HepG2 (cell line): Measurements from ENCODE around the gene PHF23. TPM values are rescaled to one million over a fixed set of nuclear protein-coding genes. Genes with fewer than 3 reads are reported as not detected.

Experiments
- FOXM1 ChIP-seq: sonication (generic); formaldehyde crosslinking; IDR thresholded peaks from 2 replicates; pipeline ENCODE4 v1.5.0; 2020; ENCODE audit warnings: missing genetic modification reagents
- HES4 ChIP-seq: sonication (generic); formaldehyde crosslinking; IDR thresholded peaks from 2 replicates; pipeline ENCODE4 v1.9.0; 2021; ENCODE audit warnings: mild to moderate bottlenecking, missing genetic modification reagents, borderline replicate concordance
- MTA1 ChIP-seq: sonication (generic); formaldehyde crosslinking; IDR thresholded peaks from 2 replicates; pipeline ENCODE4 v1.4.0; 2020; ENCODE audit warnings: missing genetic modification reagents, mild to moderate bottlenecking, borderline replicate concordance
- NFIB ChIP-seq: sonication (generic); formaldehyde crosslinking; IDR thresholded peaks from 2 replicates; pipeline ENCODE4 v1.9.0; 2021; ENCODE audit warnings: missing genetic modification reagents, mild to moderate bottlenecking, borderline replicate concordance
- POLR2A ChIP-seq, 2 experiments: IDR thresholded peaks; 2 replicates each; pipeline ENCODE4 v1.6.1; 2011; ENCODE audit warnings: low read depth in 2 of 2, low read length in 2 of 2, mild to moderate bottlenecking in 1 of 2, moderate library complexity in 1 of 2; ENCODE audit not compliant: insufficient read depth in 1 of 2
- POLR2AphosphoS5 ChIP-seq: IDR thresholded peaks from 2 replicates; pipeline ENCODE4 v1.6.1; 2012; ENCODE audit warnings: low read depth, low read length
- RFXANK ChIP-seq: IDR thresholded peaks from 2 replicates; pipeline ENCODE4 v1.6.1; 2016
- SUZ12 ChIP-seq: fragments of 150-350 bp; IDR thresholded peaks from 2 replicates; pipeline ENCODE4 v1.6.1; 2014; ENCODE audit warnings: low read depth, low read length
- ZNF235 ChIP-seq: sonication (generic); formaldehyde crosslinking; IDR thresholded peaks from 2 replicates; pipeline ENCODE4 v1.8.1; 2023; ENCODE audit warnings: mild to moderate bottlenecking, missing genetic modification reagents, borderline replicate concordance
- ZNF274 ChIP-seq: sonication (generic); formaldehyde crosslinking; IDR thresholded peaks from 2 replicates; pipeline ENCODE4 v1.5.1; 2020; ENCODE audit warnings: mild to moderate bottlenecking, missing genetic modification reagents
- ZNF615 ChIP-seq: sonication (generic); formaldehyde crosslinking; IDR thresholded peaks from 2 replicates; pipeline ENCODE4 v1.5.0; 2020; ENCODE audit warnings: mild to moderate bottlenecking, missing genetic modification reagents, borderline replicate concordance
- polyA plus RNA-seq, 8 experiments: library from polyadenylated mRNA; depleted of rRNA in 3 of 8; stranded (reverse) in 7 of 8; unstranded in 1 of 8; fragments of >200 nt; fragmentation: Illumina TruSeq in 4 of 8; extraction: Trizol in 4 of 8; gene quantifications; 2 replicates each; pipeline versions ENCODE4 v1.2.1 to v1.2.3, GENCODE V29; 2011 to 2016; ENCODE audit warnings: low read depth in 4 of 8, missing spikeins in 1 of 8, mixed read lengths in 1 of 8; ENCODE audit not compliant: insufficient read depth in 1 of 8
- total RNA-seq, 5 experiments: library from RNA; depleted of rRNA; stranded (reverse); fragments of >200 nt; fragmentation: Illumina TruSeq; extraction: Trizol; gene quantifications; 2 replicates each; pipeline ENCODE4 v1.2.3, GENCODE V29; 2016; ENCODE audit warnings: low read depth in 1 of 5
- TF ChIP-seq, protein P1 (sequence below): sonication (generic); formaldehyde crosslinking; IDR thresholded peaks from 2 replicates; pipeline ENCODE4 v1.8.0; 2022; ENCODE audit warnings: missing genetic modification reagents, mild to moderate bottlenecking, moderate library complexity, borderline replicate concordance
- TF ChIP-seq, protein P2 (sequence below): sonication (generic); formaldehyde crosslinking; IDR thresholded peaks from 2 replicates; pipeline ENCODE4 v1.5.1; 2020; ENCODE audit warnings: missing genetic modification reagents, mild to moderate bottlenecking, borderline replicate concordance
- TF ChIP-seq, protein P3 (sequence below): IDR thresholded peaks from 2 replicates; pipeline ENCODE4 v1.6.1; 2016; ENCODE audit warnings: control low read depth
- TF ChIP-seq, protein P4 (sequence below): sonication (generic); formaldehyde crosslinking; IDR thresholded peaks from 2 replicates; pipeline ENCODE4 v1.4.0; 2020; ENCODE audit warnings: missing genetic modification reagents, borderline replicate concordance
- TF ChIP-seq, protein P5 (sequence below): sonication (generic); formaldehyde crosslinking; IDR thresholded peaks from 2 replicates; pipeline ENCODE4 v1.9.0; 2021; ENCODE audit warnings: missing genetic modification reagents, borderline replicate concordance

The PHF23 gene
- total and polyA plus RNA-seq, 2 of the 13 experiments (the other 11 are each of a cell fraction or from before 2014, with no cell fraction given), result 27.6 to 33.2 TPM

DNA sequence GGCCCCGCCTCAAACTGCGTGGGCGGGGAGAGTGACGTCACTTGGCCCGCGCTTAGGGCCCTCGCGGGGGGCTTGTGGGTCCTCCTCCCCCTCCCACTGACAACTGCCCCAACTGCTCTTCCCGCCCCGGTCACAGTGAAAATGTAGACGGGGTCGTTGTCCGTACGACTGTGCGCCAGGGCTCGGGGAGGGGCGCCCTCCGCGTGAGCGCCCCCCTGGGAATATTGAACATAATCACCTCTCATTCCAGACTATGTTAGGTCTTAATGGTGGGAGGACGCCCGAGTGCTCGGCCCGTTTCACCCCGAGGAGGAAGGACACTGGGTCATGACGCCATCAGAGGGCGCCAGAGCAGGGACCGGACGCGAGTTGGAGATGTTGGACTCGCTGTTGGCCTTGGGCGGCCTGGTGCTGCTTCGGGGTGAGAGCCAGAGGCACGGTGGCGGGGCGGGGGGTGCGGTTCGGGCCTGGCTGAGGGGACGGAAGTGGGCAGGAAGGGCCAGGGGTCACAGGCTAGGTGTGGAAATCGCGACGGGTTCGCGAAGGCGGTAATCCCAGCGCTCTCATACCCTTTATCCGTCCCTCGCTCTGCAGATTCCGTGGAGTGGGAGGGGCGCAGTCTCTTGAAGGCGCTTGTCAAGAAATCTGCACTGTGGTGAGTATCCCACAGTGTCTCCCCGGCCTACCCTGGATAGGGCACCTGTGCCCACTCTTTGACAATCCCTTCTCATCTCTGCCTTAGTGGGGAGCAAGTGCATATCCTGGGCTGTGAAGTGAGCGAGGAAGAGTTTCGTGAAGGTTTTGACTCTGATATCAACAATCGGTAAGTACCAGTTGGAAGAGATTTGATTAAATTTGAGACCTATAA, 13.2 kb upstream of the PHF23 start, which contains the start of gene ELP5 (continued):
- TF ChIP-seq, protein P1, sequence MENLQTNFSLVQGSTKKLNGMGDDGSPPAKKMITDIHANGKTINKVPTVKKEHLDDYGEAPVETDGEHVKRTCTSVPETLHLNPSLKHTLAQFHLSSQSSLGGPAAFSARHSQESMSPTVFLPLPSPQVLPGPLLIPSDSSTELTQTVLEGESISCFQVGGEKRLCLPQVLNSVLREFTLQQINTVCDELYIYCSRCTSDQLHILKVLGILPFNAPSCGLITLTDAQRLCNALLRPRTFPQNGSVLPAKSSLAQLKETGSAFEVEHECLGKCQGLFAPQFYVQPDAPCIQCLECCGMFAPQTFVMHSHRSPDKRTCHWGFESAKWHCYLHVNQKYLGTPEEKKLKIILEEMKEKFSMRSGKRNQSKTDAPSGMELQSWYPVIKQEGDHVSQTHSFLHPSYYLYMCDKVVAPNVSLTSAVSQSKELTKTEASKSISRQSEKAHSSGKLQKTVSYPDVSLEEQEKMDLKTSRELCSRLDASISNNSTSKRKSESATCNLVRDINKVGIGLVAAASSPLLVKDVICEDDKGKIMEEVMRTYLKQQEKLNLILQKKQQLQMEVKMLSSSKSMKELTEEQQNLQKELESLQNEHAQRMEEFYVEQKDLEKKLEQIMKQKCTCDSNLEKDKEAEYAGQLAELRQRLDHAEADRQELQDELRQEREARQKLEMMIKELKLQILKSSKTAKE (CRISPR knock-in tag), result no peak
- TF ChIP-seq POLR2AphosphoS5, result peak; percentile 79
- no peak for TF ChIP-seq NFIB (CRISPR knock-in tag)
- TF ChIP-seq, protein P2, sequence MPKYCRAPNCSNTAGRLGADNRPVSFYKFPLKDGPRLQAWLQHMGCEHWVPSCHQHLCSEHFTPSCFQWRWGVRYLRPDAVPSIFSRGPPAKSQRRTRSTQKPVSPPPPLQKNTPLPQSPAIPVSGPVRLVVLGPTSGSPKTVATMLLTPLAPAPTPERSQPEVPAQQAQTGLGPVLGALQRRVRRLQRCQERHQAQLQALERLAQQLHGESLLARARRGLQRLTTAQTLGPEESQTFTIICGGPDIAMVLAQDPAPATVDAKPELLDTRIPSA (CRISPR knock-in tag), result no peak
- no peak for TF ChIP-seq ZNF615 (CRISPR knock-in tag)
- peak; percentile 44 to 86 for TF ChIP-seq POLR2A (IDR thresholded peaks at IDR 0.05; ENCODE audit: insufficient read depth in 1 of 2, low read depth in 2 of 2, low read length in 2 of 2)
- TF ChIP-seq RFXANK, result no peak
- TF ChIP-seq ZNF274 (CRISPR knock-in tag), result peak; percentile 39; the same call in 1 of the 2 replicates
- TF ChIP-seq FOXM1 (CRISPR knock-in tag), result no peak
- TF ChIP-seq, protein P3, sequence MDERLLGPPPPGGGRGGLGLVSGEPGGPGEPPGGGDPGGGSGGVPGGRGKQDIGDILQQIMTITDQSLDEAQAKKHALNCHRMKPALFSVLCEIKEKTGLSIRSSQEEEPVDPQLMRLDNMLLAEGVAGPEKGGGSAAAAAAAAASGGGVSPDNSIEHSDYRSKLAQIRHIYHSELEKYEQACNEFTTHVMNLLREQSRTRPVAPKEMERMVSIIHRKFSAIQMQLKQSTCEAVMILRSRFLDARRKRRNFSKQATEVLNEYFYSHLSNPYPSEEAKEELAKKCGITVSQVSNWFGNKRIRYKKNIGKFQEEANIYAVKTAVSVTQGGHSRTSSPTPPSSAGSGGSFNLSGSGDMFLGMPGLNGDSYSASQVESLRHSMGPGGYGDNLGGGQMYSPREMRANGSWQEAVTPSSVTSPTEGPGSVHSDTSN (CRISPR knock-in tag), result no peak
- TF ChIP-seq, protein P4, sequence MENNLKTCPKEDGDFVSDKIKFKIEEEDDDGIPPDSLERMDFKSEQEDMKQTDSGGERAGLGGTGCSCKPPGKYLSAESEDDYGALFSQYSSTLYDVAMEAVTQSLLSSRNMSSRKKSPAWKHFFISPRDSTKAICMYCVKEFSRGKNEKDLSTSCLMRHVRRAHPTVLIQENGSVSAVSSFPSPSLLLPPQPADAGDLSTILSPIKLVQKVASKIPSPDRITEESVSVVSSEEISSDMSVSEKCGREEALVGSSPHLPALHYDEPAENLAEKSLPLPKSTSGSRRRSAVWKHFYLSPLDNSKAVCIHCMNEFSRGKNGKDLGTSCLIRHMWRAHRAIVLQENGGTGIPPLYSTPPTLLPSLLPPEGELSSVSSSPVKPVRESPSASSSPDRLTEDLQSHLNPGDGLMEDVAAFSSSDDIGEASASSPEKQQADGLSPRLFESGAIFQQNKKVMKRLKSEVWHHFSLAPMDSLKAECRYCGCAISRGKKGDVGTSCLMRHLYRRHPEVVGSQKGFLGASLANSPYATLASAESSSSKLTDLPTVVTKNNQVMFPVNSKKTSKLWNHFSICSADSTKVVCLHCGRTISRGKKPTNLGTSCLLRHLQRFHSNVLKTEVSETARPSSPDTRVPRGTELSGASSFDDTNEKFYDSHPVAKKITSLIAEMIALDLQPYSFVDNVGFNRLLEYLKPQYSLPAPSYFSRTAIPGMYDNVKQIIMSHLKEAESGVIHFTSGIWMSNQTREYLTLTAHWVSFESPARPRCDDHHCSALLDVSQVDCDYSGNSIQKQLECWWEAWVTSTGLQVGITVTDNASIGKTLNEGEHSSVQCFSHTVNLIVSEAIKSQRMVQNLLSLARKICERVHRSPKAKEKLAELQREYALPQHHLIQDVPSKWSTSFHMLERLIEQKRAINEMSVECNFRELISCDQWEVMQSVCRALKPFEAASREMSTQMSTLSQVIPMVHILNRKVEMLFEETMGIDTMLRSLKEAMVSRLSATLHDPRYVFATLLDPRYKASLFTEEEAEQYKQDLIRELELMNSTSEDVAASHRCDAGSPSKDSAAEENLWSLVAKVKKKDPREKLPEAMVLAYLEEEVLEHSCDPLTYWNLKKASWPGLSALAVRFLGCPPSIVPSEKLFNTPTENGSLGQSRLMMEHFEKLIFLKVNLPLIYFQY, result peak; percentile 95
- no peak for TF ChIP-seq SUZ12
- TF ChIP-seq MTA1 (CRISPR knock-in tag), result peak; percentile 88
- peak; percentile 54; the same call in 1 of the 2 replicates for TF ChIP-seq HES4 (CRISPR knock-in tag)
- 0 out of 2 replicates have a peak, but pooled peaks have one; percentile 73 for TF ChIP-seq ZNF235 (CRISPR knock-in tag)
- TF ChIP-seq, protein P5, sequence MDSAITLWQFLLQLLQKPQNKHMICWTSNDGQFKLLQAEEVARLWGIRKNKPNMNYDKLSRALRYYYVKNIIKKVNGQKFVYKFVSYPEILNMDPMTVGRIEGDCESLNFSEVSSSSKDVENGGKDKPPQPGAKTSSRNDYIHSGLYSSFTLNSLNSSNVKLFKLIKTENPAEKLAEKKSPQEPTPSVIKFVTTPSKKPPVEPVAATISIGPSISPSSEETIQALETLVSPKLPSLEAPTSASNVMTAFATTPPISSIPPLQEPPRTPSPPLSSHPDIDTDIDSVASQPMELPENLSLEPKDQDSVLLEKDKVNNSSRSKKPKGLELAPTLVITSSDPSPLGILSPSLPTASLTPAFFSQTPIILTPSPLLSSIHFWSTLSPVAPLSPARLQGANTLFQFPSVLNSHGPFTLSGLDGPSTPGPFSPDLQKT (CRISPR knock-in tag), result no peak
